Activated gamma-delta T cell treated with anti-CD3 and anti-CD28 coated beads, Interleukin-2, amount 50 U/mL, for 16 hours (primary cell): ENCODE data around the gene RSRC1.
"Not testable (repeated sequence)": the region's sequence is repeated elsewhere in the genome, so short reads cannot be mapped to it uniquely, and the experiment has no call there.

ENCODE experiments used
- DNase-seq: peaks from one replicate; pipeline ENCODE4 v3.0.0-alpha.2; 2020; ENCODE audit warnings: low read depth

The RSRC1 gene

GRCh38 chr3:158465074-158465473 is 355.2 kb downstream of the RSRC1 start:
- DNase-seq, result no peak

DNA sequence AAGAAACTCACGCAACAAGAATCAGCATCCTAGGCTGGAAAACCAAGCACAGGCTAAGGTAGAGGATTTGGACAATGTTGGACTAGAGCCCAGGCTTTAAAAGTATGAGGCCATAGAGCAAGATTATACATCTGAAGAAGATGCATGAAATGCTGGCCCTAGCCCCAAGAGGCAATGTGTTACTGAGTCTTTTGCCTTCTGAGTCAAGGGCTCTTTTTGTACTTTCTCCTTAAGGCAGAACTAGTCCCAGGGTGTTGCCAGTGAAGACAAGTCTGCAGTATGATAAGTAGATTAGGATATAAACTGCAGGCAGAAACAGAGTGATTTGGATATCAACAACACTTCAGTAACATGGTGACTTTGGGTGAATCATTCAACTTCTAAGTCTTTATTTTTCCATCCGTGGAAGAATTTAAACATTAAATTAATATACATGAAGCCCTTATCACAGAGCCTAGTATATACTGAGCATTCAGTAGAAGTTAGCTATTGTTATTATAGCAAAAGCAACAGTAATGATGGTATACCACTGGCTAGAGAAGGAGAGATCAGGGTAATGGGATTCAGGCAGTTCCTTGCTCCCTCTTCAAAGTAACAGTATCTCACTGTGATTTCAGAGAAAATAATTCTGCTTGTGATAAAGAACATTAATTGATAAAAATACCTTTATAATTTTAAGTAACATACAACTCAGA is 361.2 kb downstream of the RSRC1 start:
- no peak for DNase-seq

DNA sequence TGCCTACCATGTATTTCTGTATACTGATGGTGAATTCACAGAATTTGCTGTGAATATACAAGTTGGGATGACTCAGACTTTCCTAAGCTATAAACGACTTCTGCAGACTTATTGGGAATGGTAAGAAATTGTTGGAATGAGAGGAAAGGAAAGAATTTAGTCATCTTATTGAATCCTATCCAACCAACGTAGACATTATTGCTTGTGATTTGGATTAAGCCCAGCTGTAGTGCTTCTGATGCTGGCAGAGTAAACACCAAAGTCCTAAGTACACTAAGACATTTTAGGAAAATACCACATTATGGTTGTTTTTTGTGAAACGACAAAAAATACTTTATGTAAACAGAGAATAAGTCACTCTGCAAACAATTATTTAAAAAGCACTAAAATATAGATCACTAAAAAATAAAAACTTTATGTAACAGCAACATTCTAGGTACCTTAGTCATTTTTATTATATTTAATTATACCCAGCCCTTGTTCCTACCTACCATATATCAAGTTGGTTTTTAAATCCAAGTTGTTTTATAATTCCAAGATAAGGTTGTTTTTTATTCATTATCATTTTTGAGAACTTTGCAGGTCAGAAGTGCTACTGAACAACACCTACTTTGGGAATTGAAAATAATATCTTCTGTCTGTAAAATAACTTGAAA is 361.9 kb downstream of the RSRC1 start:
- no peak for DNase-seq

DNA sequence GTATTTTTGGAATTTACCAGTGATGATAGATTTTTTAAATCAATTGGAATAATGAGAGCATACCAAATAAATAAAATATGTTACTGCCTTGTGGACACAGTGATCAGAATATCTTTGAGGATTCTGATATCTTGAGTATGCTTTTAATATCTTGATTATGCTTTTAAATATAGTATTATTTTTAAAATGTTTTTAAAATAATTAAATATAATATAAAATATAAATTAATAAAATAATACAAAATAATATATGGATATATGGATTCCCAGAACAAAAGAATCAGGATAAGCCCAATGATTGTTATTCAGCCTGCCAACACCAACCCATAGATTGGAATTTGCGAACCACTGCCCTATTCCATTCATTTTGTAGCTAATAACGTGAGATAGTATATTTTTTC is 369.2 kb downstream of the RSRC1 start:
- DNase-seq, result no peak

- no peak for DNase-seq
These were observed 373.9 kb downstream of the RSRC1 start for GRCh38 chr3:158483701-158484235.

GRCh38 chr3:158486200-158486599 is 376.3 kb downstream of the RSRC1 start:
- DNase-seq, result no peak

DNA sequence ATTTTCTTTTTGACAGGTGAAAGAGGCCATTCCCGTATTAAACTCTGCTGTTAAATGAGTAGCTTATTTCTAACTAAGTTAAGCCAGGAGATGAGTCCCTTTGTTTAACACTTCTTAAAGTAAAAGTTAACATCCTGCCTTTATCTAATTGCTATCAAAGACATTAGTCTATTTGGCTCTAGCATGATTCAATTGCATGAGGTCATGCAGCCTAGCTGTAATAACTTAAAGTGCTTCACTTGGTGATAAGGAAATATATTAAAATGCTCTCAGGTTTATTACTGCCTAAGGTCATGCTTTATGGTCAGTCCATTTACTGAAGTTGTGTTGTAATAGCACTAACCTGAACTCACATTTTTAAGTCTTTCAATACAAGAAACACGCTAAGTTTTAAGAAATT is 378.8 kb downstream of the RSRC1 start:
- no peak for DNase-seq

GRCh38 chr3:158489181-158489580 is 379.3 kb downstream of the RSRC1 start:
- no peak for DNase-seq

- no peak for DNase-seq
These were observed 382.1 kb downstream of the RSRC1 start for GRCh38 chr3:158491968-158492367.

DNA sequence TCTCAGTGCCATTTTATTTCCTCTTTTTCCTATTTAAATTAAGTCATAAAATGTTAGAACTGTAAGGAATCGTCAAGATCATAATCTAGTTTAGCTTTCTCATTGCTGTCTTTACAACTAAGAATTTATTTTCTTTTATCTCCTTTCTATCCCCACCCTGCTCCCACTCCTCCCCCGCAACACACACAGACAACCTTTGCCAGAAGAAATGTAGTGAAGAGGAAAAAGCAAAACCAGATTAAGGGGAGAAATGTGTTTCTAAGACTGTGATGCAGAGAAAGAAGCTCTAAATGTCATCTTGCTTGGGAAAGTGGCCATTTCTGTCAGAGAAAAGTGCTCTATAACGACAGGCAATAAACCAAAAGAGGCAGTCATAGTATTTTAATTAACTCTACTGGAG is 382.8 kb downstream of the RSRC1 start:
- DNase-seq, result no peak

DNA sequence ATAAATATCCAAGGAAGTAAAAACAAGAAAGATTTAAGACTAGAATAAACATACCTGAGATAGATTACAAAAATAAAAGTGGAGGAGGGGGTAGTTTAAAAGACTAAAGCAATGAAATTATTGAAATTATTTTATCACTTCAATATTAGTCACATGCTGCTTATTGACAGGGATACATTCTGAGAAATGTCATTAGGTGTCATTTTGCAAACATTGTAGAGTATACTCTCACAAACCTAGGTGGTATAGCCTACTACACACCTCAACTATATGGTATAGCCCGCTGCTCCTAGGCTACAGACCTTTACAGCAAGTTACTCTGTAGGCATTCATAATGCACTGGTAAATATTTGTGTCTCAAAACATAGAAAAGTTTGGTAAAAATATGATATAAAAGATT is 384.0 kb downstream of the RSRC1 start:
- DNase-seq, result no peak

DNA sequence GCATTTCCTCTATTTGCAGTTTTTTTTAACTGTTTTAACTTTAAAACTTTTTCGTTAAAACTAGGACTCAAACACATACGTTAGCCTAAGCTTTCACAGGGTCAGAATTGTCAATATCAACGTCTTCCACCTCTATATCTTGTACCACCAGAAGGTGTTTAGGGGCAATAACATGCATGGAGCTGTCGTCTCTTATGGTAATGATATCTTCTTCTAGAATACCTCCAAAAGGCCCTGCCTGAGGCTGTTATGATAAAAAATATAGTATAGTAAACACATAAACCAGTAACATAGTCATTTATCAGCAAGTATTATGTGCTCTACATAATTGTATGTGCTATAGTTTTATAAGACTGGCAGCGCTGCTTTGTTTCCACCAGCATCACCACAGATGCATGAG is 384.8 kb downstream of the RSRC1 start:
- DNase-seq, result no peak

- DNase-seq, result not testable (repeated sequence)
These were observed 385.6 kb downstream of the RSRC1 start for GRCh38 chr3:158495398-158495902.

DNA sequence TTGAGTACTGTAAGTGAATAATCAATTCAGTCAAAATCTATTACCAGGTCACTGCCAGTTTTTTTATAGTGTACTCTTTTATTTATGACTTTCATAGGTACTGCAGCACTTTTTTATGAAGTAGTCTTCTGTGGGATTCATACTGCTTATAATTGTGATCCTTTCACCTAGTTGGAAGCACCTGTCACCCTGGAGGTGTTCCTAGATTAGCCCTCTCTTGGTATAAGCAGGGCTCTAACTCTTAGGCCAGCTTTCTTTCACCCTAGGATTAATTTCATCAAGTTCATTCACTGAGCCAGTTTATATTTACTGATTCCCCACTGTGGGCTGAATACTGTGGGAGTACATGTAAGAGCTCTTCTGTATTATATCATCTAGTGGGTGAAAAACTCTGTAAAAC is 395.2 kb downstream of the RSRC1 start:
- DNase-seq, result no peak

- DNase-seq, result no peak
These were observed 396.6 kb downstream of the RSRC1 start for GRCh38 chr3:158506456-158506855.

DNA sequence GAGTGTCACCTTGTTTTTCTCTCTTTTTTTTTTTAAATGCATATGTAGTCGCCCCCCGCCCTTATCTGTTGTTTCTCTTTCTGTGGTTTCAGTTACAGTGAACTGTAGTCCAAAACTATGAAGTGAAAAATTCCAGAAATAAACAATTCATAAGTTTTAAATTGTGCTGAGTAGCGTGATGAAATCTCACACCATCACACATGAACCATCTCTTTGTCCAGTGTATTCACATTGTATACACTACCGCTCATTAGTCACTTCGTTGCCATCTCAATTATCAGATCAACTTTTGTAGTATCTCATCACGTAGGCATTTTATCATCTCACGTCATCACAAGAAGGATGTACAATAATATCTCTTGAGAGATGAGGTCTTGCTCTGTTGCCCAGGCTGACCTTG is 398.6 kb downstream of the RSRC1 start:
- no peak for DNase-seq

DNA sequence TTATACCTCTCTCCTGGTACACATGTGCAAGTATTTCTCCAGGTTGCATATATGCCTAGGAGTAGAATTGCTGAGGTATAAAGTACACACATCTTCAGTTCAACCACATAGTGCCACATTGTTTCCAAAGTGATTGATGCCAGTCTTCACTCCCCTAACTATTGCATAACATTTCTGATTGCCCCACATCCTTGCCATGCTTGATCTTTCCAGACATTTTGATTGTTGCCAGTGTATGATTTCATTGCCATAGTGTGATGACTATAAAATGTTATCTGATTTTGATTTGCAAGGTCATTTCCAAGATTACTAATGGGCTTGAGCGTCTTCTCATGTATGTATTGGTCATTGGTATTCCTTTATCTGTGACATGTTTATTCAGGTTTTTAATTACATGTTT is 400.0 kb downstream of the RSRC1 start:
- DNase-seq, result no peak

DNA sequence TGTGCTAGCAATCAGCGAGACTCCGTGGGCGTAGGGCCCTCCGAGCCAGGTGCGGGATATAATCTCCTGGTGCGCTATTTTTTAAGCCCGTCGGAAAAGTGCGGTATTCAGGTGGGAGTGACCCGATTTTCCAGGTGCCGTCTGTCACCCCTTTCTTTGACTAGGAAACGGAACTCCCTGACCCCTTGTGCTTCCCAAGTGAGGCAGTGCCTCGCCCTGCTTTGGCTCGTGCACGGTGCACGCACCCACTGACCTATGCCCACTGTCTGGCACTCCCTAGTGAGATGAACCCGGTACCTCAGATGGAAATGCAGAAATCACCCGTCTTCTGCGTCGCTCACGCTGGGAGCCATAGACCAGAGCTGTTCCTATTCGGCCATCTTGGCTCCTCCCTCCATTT is 406.8 kb downstream of the RSRC1 start:
- DNase-seq, result not testable (repeated sequence)

DNA sequence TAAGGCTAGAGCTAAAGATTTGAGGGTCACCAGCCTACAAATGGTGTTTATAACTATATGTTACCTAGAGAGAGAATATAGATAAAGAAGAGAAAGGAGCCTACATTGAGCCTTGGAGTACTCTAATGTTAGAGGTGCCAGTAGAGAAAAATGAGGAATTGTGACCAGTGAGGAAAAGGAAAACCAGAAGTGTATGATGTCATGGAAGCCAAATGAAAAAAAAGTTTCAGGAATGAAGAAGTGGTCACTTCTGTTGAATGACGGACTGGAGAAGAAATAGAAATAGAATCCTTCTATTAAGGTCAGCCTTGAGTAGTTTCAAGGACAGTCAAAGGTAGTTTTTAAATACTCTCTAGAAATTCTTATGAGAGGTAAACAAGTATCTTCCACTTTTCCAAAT is 409.9 kb downstream of the RSRC1 start:
- DNase-seq, result no peak

- no peak for DNase-seq
These were observed 410.5 kb downstream of the RSRC1 start for GRCh38 chr3:158520433-158520832.

DNA sequence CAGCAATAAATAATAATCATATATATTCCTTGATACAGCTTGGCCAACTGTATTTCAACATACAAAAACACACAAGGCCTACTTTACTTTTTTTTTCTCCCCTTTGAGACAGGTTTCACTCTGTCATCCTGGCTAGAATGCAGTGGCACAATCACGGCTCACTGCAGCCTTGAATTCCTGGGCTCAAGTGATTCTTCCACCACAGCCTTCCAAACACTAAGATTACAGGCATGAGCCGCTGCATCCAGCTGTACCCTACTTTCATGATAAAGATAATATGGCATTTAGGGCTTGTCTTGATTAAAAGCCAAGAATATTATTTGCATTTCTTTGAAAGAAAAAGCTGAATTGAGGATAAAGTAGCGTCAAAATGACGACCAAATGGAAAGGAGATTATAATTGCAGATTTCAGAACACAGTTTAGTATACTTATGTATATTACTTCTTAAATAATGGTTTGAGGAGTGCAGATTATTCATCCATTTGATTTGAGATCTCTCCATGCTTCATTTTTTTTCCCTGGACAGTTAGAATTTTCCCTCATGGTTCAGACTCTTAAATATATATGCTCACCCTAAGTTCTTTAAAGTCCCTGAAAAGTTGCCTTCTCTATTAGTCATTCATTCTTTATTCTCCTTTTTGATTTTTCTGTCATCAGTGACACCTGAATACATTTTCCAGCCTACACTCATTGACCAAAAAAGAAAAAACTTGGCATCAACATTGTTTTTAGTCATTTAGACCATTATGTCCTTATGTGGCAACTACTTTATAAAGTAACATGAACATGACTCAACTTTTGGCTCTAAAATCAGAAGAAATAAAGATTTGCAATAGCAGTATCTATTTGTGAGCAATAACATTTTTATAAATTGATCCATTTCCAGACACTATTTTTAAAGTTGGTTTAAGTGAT is 412.6 kb downstream of the RSRC1 start:
- DNase-seq, result no peak

GRCh38 chr3:158528076-158528674 is 418.3 kb downstream of the RSRC1 start:
- DNase-seq, result no peak
